C4-2B (cell line): Measurements from ENCODE around the gene CRADD.
A peak's percentile ranks its signal among the peaks of the same experiment; 100 is the strongest.
"Not testable (repeated sequence)": the region's sequence is repeated elsewhere in the genome, so short reads cannot be mapped to it uniquely, and the experiment has no call there.

ENCODE experiments used
- H3K27ac ChIP-seq: fragments of 450-650 bp; 2 replicates; pipeline ENCODE4 v1.5.1; 2017
- ZFX ChIP-seq: fragments of 450-650 bp; IDR thresholded peaks from 2 replicates; pipeline ENCODE4 v1.6.1; 2017
- TF ChIP-seq, protein P1 (sequence below): fragments of 450-650 bp; conservative IDR thresholded peaks from 2 replicates; pipeline ENCODE4 v1.5.1; 2017; ENCODE audit warnings: mild to moderate bottlenecking

The CRADD gene

DNA sequence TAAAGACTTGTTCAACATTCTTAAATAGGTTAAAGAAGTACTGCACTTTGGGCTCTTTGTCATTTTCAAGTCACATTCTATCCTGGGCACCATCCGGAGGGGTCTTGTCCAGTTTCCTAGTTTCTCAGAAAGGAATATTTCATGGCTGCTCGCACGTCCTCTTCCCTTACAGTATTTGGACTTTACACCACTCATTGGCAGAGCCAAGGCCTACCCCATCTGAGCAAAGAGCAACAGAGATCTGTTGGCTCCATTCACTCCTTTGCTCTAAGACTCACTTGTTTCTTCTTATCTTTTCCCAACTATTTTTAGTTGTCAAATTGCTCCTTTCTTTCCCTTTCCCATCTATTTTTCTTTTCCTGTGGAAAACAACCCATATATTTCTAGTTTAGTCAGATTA, 118.2 kb downstream of the CRADD start:
- no peak for TF ChIP-seq ZFX
- TF ChIP-seq, protein P1, sequence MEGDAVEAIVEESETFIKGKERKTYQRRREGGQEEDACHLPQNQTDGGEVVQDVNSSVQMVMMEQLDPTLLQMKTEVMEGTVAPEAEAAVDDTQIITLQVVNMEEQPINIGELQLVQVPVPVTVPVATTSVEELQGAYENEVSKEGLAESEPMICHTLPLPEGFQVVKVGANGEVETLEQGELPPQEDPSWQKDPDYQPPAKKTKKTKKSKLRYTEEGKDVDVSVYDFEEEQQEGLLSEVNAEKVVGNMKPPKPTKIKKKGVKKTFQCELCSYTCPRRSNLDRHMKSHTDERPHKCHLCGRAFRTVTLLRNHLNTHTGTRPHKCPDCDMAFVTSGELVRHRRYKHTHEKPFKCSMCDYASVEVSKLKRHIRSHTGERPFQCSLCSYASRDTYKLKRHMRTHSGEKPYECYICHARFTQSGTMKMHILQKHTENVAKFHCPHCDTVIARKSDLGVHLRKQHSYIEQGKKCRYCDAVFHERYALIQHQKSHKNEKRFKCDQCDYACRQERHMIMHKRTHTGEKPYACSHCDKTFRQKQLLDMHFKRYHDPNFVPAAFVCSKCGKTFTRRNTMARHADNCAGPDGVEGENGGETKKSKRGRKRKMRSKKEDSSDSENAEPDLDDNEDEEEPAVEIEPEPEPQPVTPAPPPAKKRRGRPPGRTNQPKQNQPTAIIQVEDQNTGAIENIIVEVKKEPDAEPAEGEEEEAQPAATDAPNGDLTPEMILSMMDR = no peak
- no peak overlapping the region for H3K27ac ChIP-seq

DNA sequence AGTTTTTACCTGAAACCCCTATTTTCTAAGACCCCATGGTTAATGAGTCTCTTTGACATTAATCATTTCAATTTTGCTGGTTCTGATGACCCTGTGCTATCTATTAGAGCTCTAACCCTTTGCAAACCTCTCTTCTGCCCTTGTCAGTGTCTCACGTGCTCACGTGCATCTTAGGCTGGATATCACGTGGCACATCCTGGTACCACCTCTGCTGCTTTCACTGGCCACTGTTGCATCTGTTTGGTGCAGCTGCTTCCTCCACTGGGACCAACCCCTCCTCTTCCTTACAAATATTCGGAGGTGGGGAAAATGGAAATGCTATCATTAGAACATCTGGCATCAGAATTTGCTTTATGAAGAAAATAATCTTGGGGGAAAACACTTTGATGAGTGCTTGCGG, 119.6 kb downstream of the CRADD start:
- H3K27ac ChIP-seq = no peak overlapping the region
- TF ChIP-seq, protein P1 = no peak
- no peak for TF ChIP-seq ZFX

DNA sequence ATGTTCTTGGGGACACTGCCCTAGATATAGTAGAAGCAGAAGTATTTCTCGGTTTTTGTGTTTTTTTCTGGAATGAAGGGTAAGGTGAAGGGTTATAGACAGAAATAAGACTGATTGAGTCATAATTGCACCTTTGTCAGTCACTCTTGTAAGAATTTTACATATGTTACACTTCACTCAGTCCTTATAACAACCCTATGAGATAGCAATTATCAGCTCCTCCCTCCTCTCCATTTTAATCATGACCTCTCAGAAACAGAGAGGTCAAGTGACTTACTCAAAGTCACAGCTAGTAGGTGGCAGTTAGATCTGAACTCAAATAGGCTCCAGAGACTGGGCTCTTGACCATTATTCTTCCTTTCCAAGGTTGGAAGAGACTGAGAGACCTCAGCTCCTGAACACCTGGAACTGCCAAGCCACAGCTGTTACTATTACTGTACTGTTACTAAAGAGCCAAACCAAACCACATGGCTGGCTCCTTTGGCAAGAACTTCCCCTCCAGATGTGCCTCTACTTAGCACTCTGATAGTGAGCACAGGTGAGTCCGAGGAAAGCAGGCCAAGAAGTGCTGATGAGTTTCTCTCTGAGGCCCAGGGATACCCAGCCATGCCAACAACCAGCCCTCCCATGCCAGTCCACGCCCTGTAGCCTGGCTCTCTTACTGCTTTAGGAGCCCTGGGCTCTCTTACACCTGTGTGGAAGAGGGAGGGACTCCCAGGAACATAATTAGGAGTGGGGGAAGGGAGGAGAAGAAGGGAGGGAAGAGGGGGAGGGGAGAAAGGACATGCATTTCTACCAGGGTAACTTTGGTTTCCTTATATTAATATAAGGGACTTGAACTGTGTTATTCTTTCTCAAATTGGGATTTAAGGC, 121.3 kb downstream of the CRADD start:
- H3K27ac ChIP-seq = no peak overlapping the region
- TF ChIP-seq, protein P1 = no peak
- no peak for TF ChIP-seq ZFX

DNA sequence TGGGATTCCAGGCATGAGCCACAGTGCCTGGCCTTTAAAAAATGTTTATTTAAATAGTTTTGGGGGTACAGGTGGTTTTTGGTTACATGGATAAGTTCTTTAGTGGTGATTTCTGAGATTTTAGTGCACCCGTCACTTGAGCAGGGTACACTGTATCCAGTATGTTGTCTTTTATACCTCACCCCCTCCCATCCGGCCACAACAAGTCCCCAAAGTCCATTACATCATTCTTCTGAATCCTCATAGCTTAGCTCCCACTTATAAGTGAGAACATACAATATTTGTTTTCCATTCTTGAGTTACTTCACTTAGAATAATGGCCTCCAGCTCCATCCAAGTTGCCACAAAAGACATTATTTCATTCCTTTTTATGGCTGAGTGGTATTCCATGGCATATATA, 124.5 kb downstream of the CRADD start:
- not testable (repeated sequence) for H3K27ac ChIP-seq

DNA sequence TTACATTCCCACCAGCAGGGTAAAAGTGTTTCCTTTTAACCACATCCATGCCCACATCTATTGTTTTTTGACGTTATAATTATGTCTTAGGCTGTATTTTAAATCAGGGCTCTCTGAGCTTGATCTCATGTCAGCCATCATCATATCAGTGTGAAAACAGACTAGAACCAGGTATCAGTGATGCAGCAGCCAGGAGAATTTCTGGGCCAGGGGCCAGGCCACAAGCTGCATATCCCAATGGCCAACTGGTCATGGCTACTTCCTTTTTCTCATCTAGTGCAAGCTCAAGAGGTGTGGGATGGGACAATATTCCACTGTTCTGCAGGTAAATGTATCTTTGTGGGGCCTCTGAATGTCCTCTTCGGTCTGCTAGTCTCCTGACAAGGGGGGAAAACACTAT, 125.1 kb downstream of the CRADD start:
- TF ChIP-seq, protein P1 = no peak
- no peak for TF ChIP-seq ZFX
- no peak overlapping the region for H3K27ac ChIP-seq

DNA sequence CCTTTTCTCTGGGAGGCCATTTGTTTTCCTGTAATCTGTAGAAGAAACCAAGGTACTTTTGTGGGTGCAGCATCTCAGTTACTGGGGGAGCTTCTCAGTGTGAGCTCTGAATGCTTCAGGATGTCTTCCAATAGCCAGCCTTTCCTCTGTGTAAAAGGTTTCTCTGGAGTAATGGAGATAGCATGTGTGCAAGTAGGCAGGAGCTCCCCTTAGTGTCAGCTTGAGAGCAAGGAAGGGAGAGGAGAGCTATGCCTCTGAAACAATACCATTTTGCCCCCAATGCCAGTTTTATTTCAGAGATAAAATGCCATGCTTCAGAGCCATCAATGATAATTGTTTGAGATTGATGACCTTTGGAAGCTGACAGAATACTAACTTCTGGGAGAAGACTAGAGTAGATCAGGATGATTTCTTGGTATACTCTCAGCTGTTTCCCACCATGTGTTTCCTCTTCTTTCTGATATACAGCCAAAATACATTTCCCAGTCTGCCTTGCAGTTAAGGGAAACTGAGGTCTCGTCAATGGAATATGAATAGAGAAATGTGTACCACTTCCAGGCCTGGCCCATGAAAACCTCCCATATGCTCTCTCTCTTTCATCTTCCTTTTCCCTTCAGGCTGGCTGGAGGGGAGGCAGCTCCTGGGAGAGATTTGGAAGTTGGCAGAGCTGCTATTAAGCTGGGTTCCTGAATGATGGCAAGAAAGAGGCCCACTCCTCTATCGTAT, 125.7 kb downstream of the CRADD start:
- H3K27ac ChIP-seq = peak overlapping the region; percentile 13; the same call in 1 of the 2 replicates
- TF ChIP-seq ZFX = no peak
- TF ChIP-seq, protein P1 = no peak

DNA sequence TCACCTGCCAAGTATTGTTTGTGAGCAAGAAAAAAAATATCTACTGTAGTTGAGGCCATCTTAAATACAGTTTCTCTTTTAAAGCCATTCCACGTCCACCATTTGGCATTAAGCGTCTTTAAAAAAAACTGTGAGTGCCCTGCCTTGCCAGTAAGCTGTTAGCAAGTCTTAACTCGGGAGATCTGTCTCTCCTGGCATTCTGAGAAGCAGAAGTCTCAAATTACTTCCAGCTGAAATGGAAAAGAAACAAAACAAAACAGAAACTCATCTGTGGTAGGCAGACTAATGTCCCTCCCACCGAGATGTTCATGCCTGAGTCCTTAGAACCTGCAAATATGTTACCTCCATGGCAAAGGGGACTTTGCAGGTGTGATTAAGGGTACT, 126.2 kb downstream of the CRADD start:
- TF ChIP-seq ZFX = no peak
- TF ChIP-seq, protein P1 = no peak

More for the DNA sequence above, 126.2 kb downstream of the CRADD start:
- H3K27ac ChIP-seq = peak overlapping the region; percentile 13; the same call in 1 of the 2 replicates
